HG02870 (cell line): ENCODE data around the gene UBE3C.
A peak's percentile ranks its signal among the peaks of the same experiment; 100 is the strongest.
"Not testable (repeated sequence)": the region's sequence is repeated elsewhere in the genome, so short reads cannot be mapped to it uniquely, and the experiment has no call there.

Experiments used
- ATAC-seq: cut with Tn5 transposase; IDR thresholded peaks from one replicate; pipeline ENCODE4 v1.9.1; 2021; ENCODE audit warnings: mild to moderate bottlenecking, moderate library complexity; ENCODE audit not compliant: unreplicated experiment

UBE3C gene

DNA sequence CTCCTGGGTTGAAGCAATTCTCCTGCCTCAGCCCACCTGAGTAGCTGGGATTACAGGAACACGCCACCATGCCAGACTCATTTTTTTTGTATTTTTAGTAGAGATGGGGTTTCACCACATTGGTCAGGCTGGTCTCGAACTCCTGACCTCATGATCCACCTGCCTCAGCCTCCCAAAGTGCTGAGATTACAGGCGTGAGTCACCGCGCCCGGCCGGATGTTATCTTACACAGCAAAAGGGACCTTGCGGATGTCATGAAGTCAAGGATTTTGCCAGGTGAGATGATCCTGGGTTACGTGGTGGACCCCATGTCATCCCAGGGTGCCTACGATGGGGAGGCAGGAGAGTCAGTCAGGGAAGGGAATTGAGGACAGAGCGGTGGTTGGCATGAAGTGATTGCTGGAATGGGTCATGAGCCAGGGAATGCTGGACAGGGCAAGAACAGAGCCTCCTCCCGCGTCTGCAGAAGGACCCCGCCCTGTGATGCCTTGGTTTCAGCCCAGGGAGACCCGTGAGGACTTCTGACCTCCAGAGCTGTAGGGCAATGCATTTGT is 8.7 kb upstream of the UBE3C start:
- no peak for ATAC-seq

DNA sequence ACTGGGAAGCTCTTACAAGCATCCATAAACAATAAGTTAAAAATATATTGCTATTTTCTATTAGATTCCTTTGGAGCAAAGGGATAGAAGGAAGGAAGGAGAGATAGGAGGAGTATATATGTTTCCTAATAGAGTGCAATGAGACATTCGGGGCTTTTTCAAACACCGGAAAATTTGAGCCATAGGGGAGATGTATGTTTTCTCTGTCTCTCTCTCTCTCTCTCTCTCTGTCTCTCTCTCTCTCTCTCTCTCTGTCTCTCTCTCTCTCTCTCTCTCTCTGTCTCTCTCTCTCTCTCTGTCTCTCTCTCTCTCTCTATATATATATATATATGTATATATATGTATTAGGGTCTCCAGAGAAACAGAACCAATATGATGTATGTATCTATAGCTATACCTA is 7.9 kb upstream of the UBE3C start:
- ATAC-seq, result not testable (repeated sequence)

DNA sequence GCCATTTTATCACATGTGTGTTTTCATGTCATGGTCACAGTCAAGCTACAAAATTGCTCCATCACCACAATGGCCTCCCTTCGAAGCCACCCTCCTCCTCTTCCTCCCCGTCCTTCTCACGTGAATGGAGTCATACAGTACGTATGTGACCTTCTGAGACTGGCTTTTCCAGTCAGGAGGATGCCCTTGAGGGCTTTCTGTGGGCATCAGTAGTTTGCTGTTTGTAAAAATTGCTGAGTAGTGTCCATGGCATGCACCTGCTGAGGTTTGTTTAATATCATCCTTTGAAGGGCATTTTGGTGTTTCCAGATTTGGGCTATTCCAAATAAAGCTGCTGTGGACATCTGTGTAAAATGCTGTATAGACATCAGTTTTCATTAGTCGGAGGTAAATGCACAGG is 5.9 kb upstream of the UBE3C start:
- no peak for ATAC-seq

DNA sequence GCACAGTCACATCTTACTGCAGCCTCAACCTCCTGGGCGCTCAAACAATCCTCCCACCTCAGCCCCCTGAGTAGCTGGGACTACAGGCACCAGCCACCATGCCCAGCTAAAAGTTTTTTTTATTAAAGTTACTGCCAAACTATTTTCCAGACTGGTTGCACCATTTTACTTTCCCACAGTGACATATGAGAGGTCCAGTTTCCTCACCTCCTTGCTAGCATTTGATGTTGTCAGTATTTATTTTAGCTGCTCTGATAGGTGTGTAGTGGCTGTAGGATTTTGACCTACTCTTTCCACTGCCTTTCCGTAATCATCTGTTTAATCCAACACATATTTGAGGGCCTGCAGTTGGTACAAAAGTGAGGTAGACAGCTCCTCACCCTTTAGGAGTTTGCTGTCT is 5.4 kb upstream of the UBE3C start:
- ATAC-seq, result no peak

DNA sequence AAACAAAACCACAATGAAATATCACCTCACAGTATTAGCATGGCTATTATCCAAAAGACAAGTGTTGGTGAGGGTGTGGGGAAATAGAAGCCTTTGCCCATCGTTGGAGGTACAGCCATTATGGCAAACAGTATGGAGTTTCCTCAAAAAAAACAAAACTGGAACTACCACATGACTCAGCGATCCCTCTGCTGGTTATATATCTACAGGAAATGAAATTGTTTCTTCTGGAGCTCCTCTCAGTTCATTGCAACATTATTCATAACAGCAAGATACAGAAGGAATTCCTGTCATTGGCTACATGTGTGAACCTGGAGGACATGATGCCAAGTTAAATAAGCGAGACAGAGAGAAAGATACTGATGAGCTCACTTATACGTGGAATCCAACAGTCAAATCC is 2.4 kb upstream of the UBE3C start:
- ATAC-seq, result no peak

DNA sequence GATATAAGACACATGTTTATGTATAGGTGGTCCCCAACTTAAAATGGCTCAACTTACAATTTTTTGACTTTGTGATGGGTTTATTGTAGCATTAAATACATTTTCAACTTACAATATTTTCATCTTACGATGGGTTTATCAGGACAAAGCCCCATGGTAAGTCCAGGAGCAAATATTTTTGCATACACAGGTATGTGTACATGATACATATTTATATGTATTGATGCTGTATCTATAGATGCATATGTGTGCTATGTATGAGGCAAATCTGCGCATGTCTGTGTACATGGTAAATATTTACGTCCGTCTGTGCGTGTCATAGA is 664 bp upstream of the UBE3C start:
- no peak for ATAC-seq

DNA sequence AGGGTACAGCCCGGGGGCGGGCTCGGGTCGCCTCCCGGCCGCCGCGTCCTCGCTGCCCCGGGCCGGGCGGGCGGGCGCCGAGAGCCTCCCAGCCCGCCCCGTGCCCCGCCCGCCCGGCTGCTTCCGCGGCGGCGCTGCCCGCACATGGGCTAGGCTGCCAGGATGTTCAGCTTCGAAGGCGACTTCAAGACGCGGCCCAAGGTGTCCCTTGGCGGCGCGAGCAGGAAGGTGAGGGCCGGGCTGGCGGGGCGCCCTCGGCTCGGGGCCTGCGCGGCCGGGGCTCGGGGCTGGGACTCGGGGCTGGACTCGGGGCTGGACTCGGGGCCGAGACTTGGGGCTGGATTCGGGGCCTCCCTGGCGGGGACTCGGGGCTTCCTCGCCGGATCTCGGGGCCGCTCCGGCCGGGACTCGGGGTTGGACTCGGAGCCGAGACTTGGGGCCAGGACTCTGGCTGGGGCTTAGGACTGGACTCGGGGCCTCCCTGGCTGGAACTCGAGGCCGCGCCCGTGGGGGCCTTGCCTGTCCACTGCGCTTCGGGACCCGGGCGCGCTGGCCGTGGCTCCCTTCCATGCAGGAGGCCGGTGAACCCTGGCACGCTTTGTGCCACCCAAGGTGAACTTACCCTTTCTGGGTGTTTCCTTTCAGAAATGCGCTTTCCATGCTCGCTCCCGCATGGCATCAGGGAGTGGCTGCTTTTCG is 534 bp downstream of the UBE3C start:
- peak; percentile 41 for ATAC-seq

DNA sequence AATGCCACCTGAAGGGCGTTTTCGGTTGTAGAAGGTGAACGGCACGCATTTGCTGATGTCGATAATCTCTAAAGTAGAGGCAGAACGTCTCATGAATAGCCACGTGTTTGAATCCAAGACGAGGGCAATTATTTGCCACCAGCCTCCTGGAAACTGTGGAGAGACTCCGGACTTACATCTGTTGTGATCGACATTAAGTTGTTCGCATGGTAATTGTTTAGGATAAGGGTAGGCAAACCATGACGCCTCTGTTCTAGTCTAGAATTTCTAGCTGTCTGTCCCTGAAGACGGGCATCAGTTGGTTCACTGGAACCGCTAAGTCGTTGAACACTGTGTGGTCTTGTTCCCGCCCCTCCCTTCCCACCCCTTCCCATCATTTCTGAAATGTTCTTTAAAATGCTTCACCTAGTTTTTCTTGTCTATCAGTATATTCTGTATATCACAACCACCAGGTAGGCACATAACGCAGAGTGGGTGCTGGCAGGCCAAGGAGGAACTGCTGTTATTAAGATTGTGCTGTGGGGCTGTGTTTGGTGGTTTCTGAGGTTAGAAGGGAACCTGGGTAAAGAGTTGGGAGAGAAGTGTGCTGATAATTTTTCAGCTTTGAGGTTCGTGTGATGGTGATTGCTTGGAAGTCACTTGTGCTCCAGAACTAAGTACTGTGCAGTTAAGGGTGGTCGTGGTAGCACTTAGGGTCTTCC is 1.2 kb downstream of the UBE3C start:
- no peak for ATAC-seq

DNA sequence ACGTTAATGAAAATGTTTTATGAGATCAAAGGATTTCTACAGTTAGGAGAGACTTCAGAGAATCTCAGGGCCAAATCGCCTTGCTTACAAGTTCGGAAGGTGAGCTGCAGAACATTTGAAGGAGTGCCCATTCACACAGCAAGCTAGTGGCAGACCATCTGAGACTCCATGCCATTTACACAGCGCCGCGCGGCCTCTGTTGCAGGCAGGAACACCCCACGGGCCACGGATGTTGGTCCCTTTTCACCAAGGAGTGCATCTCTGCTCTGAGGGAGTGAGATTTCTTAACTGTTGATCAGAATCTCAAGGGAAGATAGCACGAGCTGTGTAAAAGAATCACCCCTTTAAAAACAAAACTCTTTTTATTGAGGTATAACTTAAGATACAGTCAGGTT is 1.8 kb downstream of the UBE3C start:
- no peak for ATAC-seq

DNA sequence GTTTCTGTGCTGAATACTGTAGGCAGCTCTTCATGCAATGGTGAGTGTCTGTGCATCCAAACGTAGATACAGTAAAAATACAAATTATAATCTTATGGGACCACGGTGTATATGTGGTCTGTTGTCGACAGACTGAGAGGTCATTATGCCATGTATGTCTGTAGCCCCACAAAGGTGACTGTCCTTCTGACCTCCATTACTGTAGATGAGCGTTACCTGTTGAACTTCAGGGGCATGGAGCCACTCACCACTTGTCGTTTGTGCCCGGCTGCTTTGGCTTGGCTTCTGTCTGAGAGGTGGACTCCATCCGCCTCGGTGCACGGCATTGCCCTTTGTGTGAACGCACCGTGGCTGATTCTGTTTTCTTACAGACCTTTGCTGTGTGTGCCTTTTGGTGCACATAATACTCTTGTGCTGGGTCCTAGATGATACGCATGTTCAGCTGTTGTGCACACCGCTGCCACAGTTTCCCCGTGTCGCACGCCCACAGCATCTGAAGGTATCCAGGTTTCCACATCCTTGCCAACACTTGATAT is 2.9 kb downstream of the UBE3C start:
- no peak for ATAC-seq

DNA sequence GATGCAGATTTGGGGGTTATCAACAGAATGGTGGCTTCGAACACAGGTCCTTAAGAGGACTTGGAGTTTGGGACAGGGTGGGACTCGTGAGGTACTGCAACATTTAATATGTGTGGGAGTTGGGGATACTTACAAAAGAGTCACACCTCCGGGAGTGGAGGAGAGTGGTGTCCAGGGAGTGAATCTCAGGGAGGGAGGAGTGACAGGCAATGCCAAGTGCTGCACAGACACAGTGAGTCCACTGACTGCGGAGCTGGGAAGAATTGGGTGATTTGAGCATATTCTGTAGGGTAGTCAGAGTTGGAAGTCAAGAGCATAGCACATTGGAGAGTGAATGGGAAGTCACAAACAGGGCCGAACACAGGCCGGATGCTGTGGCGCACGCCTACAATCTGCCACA is 5.1 kb downstream of the UBE3C start:
- ATAC-seq, result no peak

DNA sequence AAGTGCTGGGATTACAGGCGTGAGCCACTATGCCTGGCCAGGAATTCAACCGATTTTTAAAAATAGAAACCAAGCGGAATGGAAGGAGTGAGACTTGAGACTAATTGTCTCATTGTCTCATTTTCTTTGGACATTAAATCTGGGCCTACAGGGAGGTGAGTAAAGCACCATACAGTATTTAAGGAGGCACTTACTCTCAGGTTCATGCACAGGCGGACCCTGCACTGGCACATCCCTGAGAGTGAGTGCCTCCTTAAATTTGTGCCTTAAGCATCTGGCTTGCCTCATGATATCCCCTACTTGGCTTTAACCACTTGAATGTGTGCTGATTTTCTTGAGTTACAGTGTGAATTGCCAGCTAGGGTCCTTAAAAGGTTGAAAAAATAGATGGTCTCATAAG is 10.6 kb downstream of the UBE3C start:
- ATAC-seq, result no peak

DNA sequence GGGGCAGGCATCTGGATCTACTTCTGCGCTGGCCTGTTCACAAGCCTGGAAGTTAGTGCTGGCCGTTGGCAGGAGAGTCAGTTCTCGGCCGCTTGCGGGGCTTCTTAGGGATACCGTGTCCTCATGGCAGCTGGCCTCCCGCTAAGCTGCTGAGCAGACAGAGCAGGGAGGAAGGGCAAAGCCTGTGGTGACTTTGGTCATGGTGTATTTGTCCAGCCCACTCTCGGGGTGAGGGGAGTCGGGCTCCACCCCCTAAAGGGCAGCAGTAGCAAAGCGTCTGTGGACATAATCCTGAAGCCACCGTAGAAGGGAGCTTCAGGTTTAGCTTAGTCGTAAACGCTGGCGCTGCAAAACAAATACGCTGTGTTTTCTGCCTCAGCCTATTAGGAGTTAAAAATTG is 12.2 kb downstream of the UBE3C start:
- ATAC-seq, result no peak

DNA sequence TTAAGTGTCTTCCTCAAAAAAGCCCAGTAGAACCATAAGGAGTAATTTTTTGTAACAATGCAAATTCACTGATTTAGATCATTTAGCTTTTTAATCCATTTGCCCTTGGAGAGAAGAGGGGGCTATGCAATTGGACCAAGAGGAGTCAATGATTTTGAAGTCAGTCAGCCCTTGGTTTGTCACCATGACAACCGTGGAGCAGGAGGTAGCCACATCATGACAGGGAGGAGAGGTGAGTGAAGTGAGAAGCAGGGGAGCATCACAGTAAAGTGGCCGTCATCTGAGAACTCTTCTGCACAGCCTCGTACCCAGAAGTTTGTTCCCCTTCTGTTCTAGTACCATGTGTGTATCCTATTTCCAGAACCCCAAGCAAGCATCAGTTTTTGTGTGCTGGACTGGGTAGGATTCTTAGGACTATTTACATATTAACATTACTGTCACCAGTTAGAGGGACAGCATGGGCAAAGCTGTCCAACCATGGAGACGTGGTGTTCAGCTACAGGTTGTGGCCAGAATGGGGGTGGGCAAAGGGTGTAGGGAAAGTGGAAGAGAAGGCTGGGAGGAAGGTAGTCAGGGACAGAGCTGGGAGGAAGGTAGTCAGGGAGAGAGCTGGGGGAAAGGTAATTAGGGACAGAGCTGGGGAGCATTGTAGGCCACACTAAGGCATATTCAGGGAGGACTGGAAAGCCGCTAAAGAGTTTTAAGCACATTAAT is 13.1 kb downstream of the UBE3C start:
- no peak for ATAC-seq

DNA sequence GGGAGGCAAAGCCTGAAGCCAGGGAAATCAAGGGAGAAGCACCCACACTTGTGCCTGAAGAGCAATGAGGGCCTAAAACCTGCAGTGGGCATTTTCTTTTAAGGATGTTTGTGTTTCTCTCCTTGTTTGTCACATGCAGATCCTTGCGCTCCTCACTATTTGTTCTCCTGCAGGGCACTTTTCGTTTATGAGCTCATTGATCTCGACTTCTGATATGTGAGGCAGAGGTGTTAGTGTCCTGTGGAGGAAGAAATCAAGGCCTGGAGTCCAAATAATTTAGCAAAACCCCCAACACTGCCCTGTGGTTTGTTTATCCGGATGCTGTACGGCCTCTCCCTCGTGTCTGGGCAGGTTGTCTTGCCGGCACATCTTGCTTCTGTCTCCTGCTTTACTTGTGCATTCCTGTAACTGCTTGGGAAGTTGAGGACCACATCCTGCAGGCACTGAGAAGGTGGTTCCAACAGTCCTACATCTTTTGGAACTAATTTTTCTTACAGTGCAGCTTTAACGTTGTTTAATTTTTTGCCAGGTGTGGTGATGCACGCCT is 13.7 kb downstream of the UBE3C start:
- no peak for ATAC-seq

DNA sequence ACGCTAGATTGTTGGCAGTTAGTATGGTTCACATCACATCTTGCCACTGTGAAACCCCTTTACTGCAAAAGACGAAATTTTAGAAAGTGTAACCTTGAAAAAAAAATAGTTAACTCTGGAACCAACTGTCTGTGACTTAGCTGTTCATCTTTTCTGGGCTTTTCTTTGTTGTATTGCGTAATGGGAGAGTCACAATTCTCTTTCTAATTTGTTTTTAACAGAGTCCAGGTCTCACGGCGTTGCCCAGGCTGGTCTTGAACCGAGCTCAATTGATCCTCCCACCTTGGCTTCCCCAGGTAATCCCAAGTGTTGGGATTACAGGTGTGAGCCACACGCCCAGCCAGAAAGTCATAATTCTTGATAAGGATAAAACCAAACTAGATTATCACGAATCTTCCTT is 14.5 kb downstream of the UBE3C start:
- ATAC-seq, result no peak

DNA sequence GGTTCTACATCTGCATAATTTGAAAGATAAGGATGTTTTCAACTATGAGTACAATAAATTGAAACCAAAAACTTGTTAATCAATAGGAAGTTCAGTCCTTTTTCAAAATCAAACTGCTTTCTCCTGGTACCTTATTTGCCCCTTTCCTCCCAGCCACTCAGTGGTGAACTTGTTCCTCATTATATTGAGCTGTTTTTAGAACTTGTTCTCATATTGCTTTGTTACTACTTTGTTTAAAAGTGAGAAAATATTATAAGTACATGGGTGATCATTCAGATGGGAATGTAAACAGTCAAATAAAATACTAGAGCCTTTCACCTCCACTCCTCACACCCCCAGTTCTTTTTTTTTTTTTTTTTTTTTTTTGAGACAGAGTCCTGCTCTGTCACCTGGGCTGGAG is 17.2 kb downstream of the UBE3C start:
- ATAC-seq, result no peak

DNA sequence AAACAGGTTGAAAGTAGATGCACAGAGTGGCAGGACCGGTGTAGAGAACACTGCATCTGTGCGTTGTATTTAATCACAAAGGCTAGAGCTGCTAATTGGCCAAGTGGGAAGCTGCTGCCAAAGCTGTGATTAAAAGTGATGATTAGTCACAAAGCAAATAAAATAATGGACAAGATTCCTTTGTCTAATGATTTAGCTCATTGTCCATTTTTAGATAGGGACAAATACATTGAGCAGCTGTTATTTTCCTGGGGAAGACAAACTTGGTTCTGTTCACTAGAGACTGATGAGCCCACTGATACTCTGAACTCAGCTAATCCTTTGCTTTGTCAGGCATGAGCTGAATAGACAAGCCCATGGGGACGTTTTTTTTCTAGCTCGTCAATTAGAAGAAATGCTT is 19.7 kb downstream of the UBE3C start:
- ATAC-seq, result no peak

DNA sequence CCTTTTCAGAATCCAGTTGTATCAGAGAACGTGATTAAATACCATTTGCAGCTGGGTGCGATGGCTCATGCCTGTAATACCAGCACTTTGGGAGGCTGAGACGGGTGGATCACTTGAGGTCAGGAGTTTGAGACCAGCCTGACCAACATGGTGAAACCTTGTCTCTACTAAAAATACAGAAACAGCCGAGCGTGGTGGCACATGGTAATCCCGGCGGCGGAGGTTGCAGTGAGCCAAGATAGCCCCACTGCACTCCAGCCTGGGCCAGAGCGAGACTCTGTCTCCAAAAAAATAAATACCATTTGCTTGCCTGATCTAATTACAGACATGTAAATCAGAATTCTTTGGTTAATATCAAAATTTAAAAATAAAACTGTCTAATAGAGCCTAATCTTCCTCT is 20.8 kb downstream of the UBE3C start:
- ATAC-seq, result not testable (repeated sequence)

DNA sequence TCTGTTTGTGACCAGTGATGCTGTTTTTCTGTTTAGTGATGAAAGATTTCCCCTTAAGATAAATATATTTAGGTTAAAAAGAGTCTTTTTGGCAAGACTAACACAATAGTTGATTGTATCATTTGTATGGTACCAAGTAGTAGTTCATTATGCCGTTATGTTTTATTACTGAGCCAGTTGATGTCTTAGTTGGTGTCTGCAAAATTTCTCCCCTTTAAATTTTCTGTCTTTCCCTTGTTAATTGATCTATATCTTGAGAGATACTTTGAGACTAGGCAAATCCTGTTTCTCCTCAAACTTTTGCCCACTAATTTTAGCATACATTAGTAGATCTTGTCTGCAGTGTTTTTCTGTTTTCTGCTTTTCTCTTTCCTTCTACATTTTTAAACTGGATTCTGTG is 21.7 kb downstream of the UBE3C start:
- ATAC-seq, result no peak

DNA sequence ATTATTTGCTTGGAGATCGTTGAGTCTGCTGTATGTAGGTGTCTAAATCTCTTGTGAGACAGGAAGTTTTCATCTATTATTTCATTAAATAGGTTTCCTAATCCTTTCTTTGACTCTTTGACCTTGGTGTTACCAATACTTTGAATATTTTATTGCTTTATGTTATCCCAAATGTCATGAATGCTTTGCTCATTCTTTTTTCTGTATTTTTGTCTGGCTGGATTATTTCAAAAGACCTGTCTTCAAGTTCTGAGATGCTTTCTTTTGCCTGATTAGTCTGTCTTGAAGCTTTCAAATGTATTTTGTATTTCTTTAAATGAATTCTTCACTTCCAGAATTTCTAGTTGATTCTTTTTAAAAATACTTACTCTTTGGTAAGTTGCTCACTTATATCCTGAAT is 27.3 kb downstream of the UBE3C start:
- ATAC-seq, result no peak

DNA sequence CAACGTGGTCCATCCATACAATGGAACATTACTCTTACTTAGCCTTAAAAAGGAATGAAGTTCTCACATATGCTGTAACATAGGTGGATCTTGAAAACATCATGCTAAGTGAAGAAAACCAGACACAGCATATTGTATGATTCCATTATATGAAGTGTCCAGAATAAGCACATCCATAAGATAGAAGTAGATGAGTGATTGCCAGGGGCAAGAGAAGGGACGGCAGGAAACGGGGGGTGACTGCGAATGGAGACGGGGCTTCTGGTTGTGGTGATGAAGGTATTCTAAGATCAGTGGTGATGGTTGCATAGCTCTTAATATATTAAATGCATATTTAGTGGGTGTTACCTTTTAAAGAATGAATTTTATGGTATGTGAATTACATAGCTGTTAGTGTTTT is 29.8 kb downstream of the UBE3C start:
- no peak for ATAC-seq
